Pancreas (tissue), 10 donors: ENCODE data around the gene GDF3. TPM values are rescaled to one million over a fixed set of nuclear protein-coding genes. Genes with fewer than 3 reads are reported as not detected.
"Not testable (repeated sequence)": the region's sequence is repeated elsewhere in the genome, so short reads cannot be mapped to it uniquely, and the experiment has no call there.

Experiments used
- ATAC-seq, 4 donors: fragments of 200-7000 bp; cut with Tn5 transposase; one replicate each; pipeline versions ENCODE4 v1.8.0 to v1.9.1; 2020; ENCODE audit warnings: mild to moderate bottlenecking in 4 of 4, moderate library complexity in 4 of 4
- DNase-seq, 6 donors: peaks; one replicate each; pipeline ENCODE4 v3.0.0-alpha.2; 2020
- FAIRE-seq: peaks from 2 replicates; lab custom pipeline; 2012; peaks lifted over from hg19 to GRCh38; lab: Jason Lieb, UNC
- H3K27ac ChIP-seq, 4 donors: fragments of 200-600 bp; sonication (generic); 1 replicate in 3 of 4; 2 replicates in 1 of 4; pipeline versions ENCODE4 v1.5.0 to v1.8.0; 2020
- H3K27me3 ChIP-seq, 4 donors: fragments of 200-600 bp; one replicate each; pipeline ENCODE4 v1.8.0; 2021
- H3K36me3 ChIP-seq, 3 donors: fragments of 200-600 bp; sonication (generic) in 1 of 3; one replicate each; pipeline versions ENCODE4 v1.5.0 to v1.8.0; 2020 to 2021
- H3K4me1 ChIP-seq, 3 donors: fragments of 200-600 bp; one replicate each; pipeline ENCODE4 v1.8.0; 2021
- H3K4me3 ChIP-seq, 4 donors: fragments of 200-600 bp; sonication (generic) in 2 of 4; one replicate each; pipeline versions ENCODE4 v1.5.0 to v1.8.0; 2020 to 2021
- H3K9me3 ChIP-seq, 4 donors: fragments of 200-600 bp; one replicate each; pipeline ENCODE4 v1.8.0; 2021
- WGBS, 2 donors: extraction: QIAGEN DNeasy Blood & Tissue Kit; methylation state at CpG; one replicate each; pipeline ENCODE4 v1.1.7; 2013; 5-methylcytosine and 5-hydroxymethylcytosine counted together
- intact Hi-C, 3 donors: fragments of 100-400 bp; cut with DNase I; formaldehyde crosslinking; loops; one replicate each; pipeline versions ENCODE4 v1.11.1 to v1.14.2; 2022
- polyA plus RNA-seq, 2 donors: library from polyadenylated mRNA; stranded (reverse); fragments of 200-250 nt; gene quantifications; one replicate each; pipeline ENCODE4 v1.2.3, GENCODE V29; 2013
- total RNA-seq, 6 donors: library from RNA; stranded (reverse); fragmentation: NEBNext Ultra II Directional in 4 of 6; extraction: Animal tissue kit (Norgen Biotek cat#: 25700) in 4 of 6; gene quantifications; one replicate each; pipeline versions ENCODE4 v1.2.1 to v1.2.4, GENCODE V29; 2021 to 2023
- TF ChIP-seq, protein P1 (sequence below), 4 donors: fragments of 200-600 bp; sonication (generic) in 3 of 4; IDR thresholded peaks; one replicate each; pipeline versions ENCODE4 v1.5.0 to v1.8.0; 2021; ENCODE audit warnings: antibody characterized with exemption in 4 of 4
- donor health status: healthy with polysubstance abuse.
- donor health status: DM: no; HTN: no; CAD: no; lungs with moderate emphysema.
- donor health status: DM: no; HTN: no; CAD: no.
- donor health status: control.
- donor health status: control.
- donor health status: Bipolar disorder and iron deficiency.
- donor health status: DM: yes; HTN: yes; CAD: no.
- donor health status: DM: no; HTN: no; CAD: no.
- donor health status: DM: no; HTN: no; CAD: no.
- donor health status: DM: yes; HTN: yes; CAD: no.

Gene GDF3
- total and polyA plus RNA-seq, 8 donors = 0.07 TPM; not detected in 7

DNA sequence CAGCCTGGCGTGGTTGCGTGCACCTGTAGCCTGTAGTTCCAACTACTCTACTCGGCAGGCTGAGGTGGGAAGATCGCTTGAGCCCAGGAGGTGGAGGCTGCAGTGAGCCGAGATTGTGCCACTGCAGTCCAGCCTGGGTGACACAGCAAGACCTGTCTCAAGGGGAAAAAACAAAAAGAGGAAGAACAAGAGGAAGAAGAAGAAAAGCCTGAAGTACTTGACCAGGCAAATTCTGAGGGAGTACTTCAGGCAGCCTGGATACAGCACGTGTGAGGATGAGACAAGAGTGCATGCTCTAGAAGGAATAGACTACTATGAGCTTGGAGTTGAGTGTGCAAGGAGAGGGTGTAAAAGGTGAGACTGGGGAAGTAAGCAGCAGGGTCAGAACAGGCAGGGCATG lies 1.8 kb downstream of the GDF3 start:
- TF ChIP-seq, protein P1, sequence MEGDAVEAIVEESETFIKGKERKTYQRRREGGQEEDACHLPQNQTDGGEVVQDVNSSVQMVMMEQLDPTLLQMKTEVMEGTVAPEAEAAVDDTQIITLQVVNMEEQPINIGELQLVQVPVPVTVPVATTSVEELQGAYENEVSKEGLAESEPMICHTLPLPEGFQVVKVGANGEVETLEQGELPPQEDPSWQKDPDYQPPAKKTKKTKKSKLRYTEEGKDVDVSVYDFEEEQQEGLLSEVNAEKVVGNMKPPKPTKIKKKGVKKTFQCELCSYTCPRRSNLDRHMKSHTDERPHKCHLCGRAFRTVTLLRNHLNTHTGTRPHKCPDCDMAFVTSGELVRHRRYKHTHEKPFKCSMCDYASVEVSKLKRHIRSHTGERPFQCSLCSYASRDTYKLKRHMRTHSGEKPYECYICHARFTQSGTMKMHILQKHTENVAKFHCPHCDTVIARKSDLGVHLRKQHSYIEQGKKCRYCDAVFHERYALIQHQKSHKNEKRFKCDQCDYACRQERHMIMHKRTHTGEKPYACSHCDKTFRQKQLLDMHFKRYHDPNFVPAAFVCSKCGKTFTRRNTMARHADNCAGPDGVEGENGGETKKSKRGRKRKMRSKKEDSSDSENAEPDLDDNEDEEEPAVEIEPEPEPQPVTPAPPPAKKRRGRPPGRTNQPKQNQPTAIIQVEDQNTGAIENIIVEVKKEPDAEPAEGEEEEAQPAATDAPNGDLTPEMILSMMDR (IDR thresholded peaks at IDR 0.05) = no peak
- Histone ChIP-seq H3K27ac (no peak overlapping the region), H3K4me3 (no peak overlapping the region), H3K4me1 (no peaks in the 10 kb centered on the region), H3K9me3 (no peaks in the 10 kb centered on the region), H3K36me3 (no peaks in the 10 kb centered on the region), H3K27me3 (no peaks in the 10 kb centered on the region)
- FAIRE-seq (no peak), ATAC-seq (peak in 1 of 4 donors; percentile 20), DNase-seq (no peak)
- 83 to 90% methylated on average over 6 of the region's 6 CpGs for WGBS, 2 donors
- intact Hi-C loops = no loop called here

DNA sequence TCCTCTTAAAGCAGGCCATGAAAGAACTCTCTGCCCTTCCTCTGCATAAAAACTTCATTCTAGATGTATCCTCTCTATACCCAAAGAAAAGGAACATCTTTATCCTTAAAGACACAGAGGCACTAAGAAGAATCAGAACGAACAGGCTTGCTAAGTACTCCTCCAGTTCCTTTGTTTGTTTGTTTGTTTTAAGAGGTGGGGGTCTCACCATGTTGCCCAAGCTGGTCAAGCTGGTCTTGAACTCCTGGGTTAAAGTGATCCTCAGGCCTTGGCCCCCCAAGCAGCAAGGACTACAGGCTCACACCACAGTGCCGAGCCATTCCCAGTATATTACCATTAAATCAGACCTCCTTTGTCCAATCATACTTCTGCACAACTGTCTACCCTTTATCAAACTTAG lies 14.0 kb downstream of the GDF3 start:
- TF ChIP-seq, protein P1 (IDR thresholded peaks at IDR 0.05) = no peak
- H3K4me3 ChIP-seq = no peak overlapping the region
- H3K9me3 ChIP-seq = no peaks in the 10 kb centered on the region
- no peak overlapping the region for H3K27ac ChIP-seq
- intact Hi-C loops = no loop called here
- FAIRE-seq (no peak), DNase-seq (no peak), ATAC-seq (no peak)
- no peaks in the 10 kb centered on the region for H3K36me3 ChIP-seq
- H3K4me1 ChIP-seq = no peaks in the 10 kb centered on the region
- 70 to 76% methylated on average over 2 of the region's 2 CpGs for WGBS, 2 donors
- no peaks in the 10 kb centered on the region for H3K27me3 ChIP-seq

DNA sequence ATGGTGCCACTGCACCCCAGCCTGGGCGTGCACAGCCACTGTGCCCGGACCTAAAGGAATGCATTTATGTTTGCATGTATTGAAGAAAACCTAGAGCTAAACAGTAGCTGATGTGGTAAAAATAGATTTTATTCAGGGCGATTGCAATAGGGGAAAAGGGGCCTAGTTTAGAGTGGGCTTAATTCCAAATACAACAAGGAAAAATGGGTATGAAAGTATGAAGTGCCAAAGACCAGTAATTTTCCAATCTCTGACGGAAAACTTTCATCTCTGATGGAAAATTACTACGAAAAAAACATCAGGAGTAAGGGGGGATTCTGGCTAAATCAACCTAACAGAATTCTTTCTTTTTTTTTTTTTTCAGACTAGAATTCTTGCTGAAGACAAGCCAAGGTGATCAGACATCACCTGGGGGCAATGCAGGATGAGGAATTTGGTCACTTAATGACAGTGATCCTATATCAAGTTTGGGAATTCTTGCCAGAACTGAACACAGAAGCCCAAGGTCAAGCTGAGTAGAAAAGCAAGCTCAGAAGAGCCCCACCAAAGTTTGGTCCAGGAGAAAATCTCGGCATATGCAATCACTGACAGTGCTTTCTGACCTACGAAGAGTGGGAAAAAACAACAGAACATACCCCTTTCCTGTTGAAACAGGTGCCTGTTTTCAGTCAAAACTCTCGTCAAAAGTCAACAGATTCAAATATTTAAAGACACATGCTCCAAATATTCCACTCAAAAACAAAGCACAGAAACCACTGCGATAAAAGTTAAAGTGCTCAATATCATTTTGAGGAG lies 16.1 kb downstream of the GDF3 start:
- Histone ChIP-seq H3K27ac (no peak overlapping the region), H3K4me3 (no peak overlapping the region), H3K27me3 (no peaks in the 10 kb centered on the region), H3K9me3 (no peaks in the 10 kb centered on the region), H3K4me1 (no peaks in the 10 kb centered on the region), H3K36me3 (no peaks in the 10 kb centered on the region)
- ATAC-seq = no peak
- FAIRE-seq = no peak
- intact Hi-C loops = loop anchor here in 1 of 3 donors (5.0 kb wide), 1 partner anchor 128 kb away; no protein-coding TSS in a partner anchor
- 29 to 31% methylated on average over 9 of the region's 9 CpGs for whole genome bisulfite sequencing, 2 donors
- TF ChIP-seq, protein P1 (IDR thresholded peaks at IDR 0.05) = no peak
- no peak for DNase-seq

DNA sequence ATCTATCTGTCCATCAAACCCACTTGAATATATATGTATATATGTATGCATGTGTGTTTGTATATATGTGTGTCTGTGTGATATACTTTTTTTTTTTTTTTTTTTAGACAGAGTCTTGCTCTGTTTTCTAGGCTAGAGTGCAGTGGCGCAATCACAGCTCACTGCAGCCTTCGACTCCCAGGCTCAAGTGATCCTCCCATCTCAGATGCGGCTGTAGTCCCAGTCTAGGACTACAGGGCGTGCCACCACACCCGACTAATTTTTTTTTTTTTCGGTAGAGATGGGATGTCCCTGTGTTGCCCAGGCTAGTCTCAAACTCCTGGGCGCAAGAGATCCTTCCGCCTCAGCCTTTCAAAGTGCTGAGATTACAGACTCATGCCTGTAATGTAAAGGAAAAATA lies 16.8 kb downstream of the GDF3 start:
- no peak overlapping the region for H3K4me3 ChIP-seq
- no peaks in the 10 kb centered on the region for H3K36me3 ChIP-seq
- ATAC-seq (no peak), FAIRE-seq (no peak), DNase-seq (no peak)
- no peak overlapping the region for H3K27ac ChIP-seq
- no peaks in the 10 kb centered on the region for H3K4me1 ChIP-seq
- 73 to 74% methylated on average over 8 of the region's 8 CpGs for WGBS, 2 donors
- H3K9me3 ChIP-seq = no peaks in the 10 kb centered on the region
- H3K27me3 ChIP-seq = no peaks in the 10 kb centered on the region
- intact Hi-C loops = loop anchor here in 1 of 3 donors (5.0 kb wide), 1 partner anchor 129 kb away; no protein-coding TSS in a partner anchor
- TF ChIP-seq, protein P1 (IDR thresholded peaks at IDR 0.05) = no peak

DNA sequence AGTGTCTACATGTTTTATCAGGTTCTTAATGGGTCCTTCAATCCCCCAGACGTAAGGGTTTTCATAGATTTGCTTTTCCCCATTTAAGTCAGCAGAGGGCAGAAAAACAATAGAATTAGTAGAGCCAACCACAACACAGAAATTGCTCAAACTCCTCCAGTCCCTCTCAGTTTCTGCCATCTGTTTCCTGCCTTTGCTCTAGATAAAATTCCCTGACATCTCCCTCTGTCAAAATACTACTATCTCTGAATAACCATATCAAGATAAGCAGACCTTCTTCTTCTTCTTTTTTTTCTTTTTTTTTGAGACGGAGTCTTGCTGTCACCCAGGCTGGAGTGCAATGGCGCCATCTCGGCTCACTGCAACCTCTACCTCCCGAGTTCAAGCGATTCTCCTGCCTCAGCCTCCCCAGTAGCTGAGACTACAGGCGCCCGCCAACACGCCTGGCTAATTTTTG lies 18.1 kb downstream of the GDF3 start:
- FAIRE-seq, H3K9me3 ChIP-seq, DNase-seq, H3K27ac ChIP-seq, H3K4me1 ChIP-seq, H3K4me3 ChIP-seq, H3K36me3 ChIP-seq, H3K27me3 ChIP-seq: not testable (repeated sequence)
- peak in 3 of 4 donors; percentile 65 to 73 (median 66) for ATAC-seq
- intact Hi-C loops = loop anchor here in 1 of 3 donors (5.0 kb wide), 1 partner anchor 130 kb away; no protein-coding TSS in a partner anchor
- WGBS, 2 donors = 51 to 55% methylated on average over 9 of the region's 9 CpGs

DNA sequence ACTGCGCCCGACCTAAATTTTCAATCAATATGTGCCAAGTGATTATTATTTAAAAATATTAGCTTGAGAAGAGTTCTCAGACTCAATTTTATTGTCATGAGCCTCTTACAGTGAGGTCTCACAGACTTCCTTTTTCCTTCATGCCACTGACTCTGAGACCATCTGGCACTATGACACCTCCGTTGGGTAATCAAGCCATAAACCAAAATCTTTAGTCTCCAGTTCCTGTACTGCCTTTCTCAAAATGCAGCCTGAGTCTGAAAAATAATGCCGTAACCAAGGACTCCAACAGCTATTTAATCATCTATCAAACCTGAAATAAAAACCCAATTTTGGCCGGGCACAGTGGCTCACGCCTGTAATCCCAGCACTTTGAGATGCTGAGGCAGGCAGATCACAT lies 20.1 kb downstream of the GDF3 start:
- H3K4me1 ChIP-seq, H3K36me3 ChIP-seq, DNase-seq, H3K4me3 ChIP-seq, FAIRE-seq, H3K9me3 ChIP-seq, H3K27ac ChIP-seq, ATAC-seq, H3K27me3 ChIP-seq: not testable (repeated sequence)
- WGBS, 2 donors = 59 to 70% methylated on average over 6 of the region's 6 CpGs
- intact Hi-C loops = loop anchor here in 1 of 3 donors (5.0 kb wide), 1 partner anchor 132 kb away; no protein-coding TSS in a partner anchor
